ENCODE measurements around the gene TMEM72.

GRCh38 chr10:44963772-44964633, 52.9 kb downstream of the TMEM72 start:
- TF ChIP-seq CTCF (conservative IDR thresholded peaks at IDR 0.05; ENCODE audit: low read length) (no peak; the same call in 1 of the 2 replicates), EZH2phosphoT487 (IDR thresholded peaks at IDR 0.05; ENCODE audit: borderline replicate concordance) (no peak)
